ENCODE data around the gene SOS2. TPM values are rescaled to one million over a fixed set of nuclear protein-coding genes. Genes with fewer than 3 reads are reported as not detected.
A peak's percentile ranks its signal among the peaks of the same experiment; 100 is the strongest.

The SOS2 gene
- total and polyA plus RNA-seq, 2 of the 8 experiments (the other 6 are each of a cell fraction or from before 2014, with no cell fraction given): 2.8 to 12.7 TPM

- TF ChIP-seq, protein P1, sequence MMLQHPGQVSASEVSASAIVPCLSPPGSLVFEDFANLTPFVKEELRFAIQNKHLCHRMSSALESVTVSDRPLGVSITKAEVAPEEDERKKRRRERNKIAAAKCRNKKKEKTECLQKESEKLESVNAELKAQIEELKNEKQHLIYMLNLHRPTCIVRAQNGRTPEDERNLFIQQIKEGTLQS (IDR thresholded peaks at IDR 0.05; ENCODE audit: insufficient read depth, low read depth, low read length): no peak
- TF ChIP-seq NANOG (IDR thresholded peaks at IDR 0.05; ENCODE audit: insufficient read depth, low read depth, low read length, poor library complexity, severe bottlenecking) (no peak), CTBP2 (IDR thresholded peaks at IDR 0.05; ENCODE audit: borderline replicate concordance, insufficient read depth, insufficient read length, low read length) (no peak), KDM5A (IDR thresholded peaks at IDR 0.05; ENCODE audit: low read length) (no peak), JUN (IDR thresholded peaks at IDR 0.05; ENCODE audit: low read depth, low read length) (no peak), CBX8 (IDR thresholded peaks at IDR 0.05; ENCODE audit: borderline replicate concordance, low read depth, low read length) (no peak), MAFK (IDR thresholded peaks at IDR 0.05; ENCODE audit: low read depth, low read length) (0 out of 2 replicates have a peak, but pooled peaks have one; percentile 9), BCL11A (IDR thresholded peaks at IDR 0.05; ENCODE audit: low read depth in 2 of 2, low read length in 2 of 2) (no peak)
Observed at GRCh38 chr14:50139192-50139591, 92.2 kb downstream of the SOS2 start (continued).

Measured in H1 (cell line).